Measurements from ENCODE around the gene PARD3.

GRCh38 chr10:34462056-34462455 lies 353.0 kb downstream of the PARD3 start:
- TF ChIP-seq CTCF (IDR thresholded peaks at IDR 0.05), result no peak
- no peak for TF ChIP-seq POLR2A (IDR thresholded peaks at IDR 0.05)
- TF ChIP-seq POLR2AphosphoS5 (IDR thresholded peaks at IDR 0.05), result no peak
